H1 (cell line): ENCODE data around the gene PCDHB15. TPM values are rescaled to one million over a fixed set of nuclear protein-coding genes. Genes with fewer than 3 reads are reported as not detected.

ENCODE experiments used
- CTCF ChIA-PET: fragments of 300-600 bp; sonication (Branson Sonifier 250); formaldehyde crosslinking; loops from one replicate; lab custom pipeline; 2021; ENCODE audit not compliant: partially characterized antibody; lab: Charles Lee
- POLR2A ChIA-PET: fragments of 300-600 bp; sonication (Branson Sonifier 250); formaldehyde crosslinking; loops from one replicate; lab custom pipeline; 2021; ENCODE audit warnings: inconsistent platforms; ENCODE audit not compliant: partially characterized antibody; lab: Charles Lee
- DNase-seq, 2 experiments: peaks; one replicate each; pipeline versions ENCODE4 v3.0.0 to v3.0.0-alpha.2; 2010 to 2022; ENCODE audit warnings: low spot score in 2 of 2, low read depth in 1 of 2, mixed read lengths in 1 of 2
- FAIRE-seq: peaks from 2 replicates; lab custom pipeline; 2011; peaks lifted over from hg19 to GRCh38; lab: Jason Lieb, UNC
- H2AFZ ChIP-seq: 2 replicates; pipeline ENCODE4 v1.8.1; 2012; ENCODE audit warnings: low read length, inconsistent platforms
- H2AK5ac ChIP-seq: 2 replicates; pipeline ENCODE4 v1.6.1; 2013; ENCODE audit warnings: low read depth, low read length
- H2BK120ac ChIP-seq: replicated peaks from 2 replicates; pipeline ENCODE3; 2013; ENCODE audit warnings: low read depth, low read length, inconsistent platforms
- H2BK12ac ChIP-seq: 2 replicates; pipeline ENCODE4 v1.6.1; 2013; ENCODE audit warnings: low read depth, low read length
- H2BK15ac ChIP-seq: 2 replicates; pipeline ENCODE4 v1.6.1; 2013; ENCODE audit warnings: low read length
- H2BK20ac ChIP-seq: 2 replicates; pipeline ENCODE4 v1.6.1; 2013; ENCODE audit warnings: low read length
- H2BK5ac ChIP-seq: 2 replicates; pipeline ENCODE4 v1.6.1; 2013; ENCODE audit warnings: low read depth, low read length
- H3K14ac ChIP-seq: 2 replicates; pipeline ENCODE4 v1.6.1; 2013; ENCODE audit warnings: inconsistent platforms; ENCODE audit not compliant: insufficient read length
- H3K18ac ChIP-seq: 2 replicates; pipeline ENCODE4 v1.6.1; 2013; ENCODE audit warnings: low read length; ENCODE audit errors: extremely low read depth
- H3K23ac ChIP-seq: 2 replicates; pipeline ENCODE4 v1.6.1; 2013; ENCODE audit warnings: inconsistent platforms; ENCODE audit not compliant: insufficient read length
- H3K23me2 ChIP-seq: 2 replicates; pipeline ENCODE4 v1.6.1; 2013; ENCODE audit warnings: low read depth, low read length
- H3K27ac ChIP-seq: 2 replicates; pipeline ENCODE4 v1.6.1; 2011; ENCODE audit warnings: low read depth, low read length, inconsistent platforms
- H3K27me3 ChIP-seq, 4 experiments: replicated peaks in 1 of 4; 1 replicate in 1 of 4; 2 replicates in 3 of 4; pipeline versions ENCODE4 v1.6.1 to v1.8.1; 2011 to 2013; ENCODE audit warnings: low read length in 3 of 4, mild to moderate bottlenecking in 3 of 4, inconsistent platforms in 2 of 4, mixed read lengths in 2 of 4, moderate library complexity in 1 of 4; ENCODE audit not compliant: control insufficient read depth in 3 of 4, insufficient read depth in 3 of 4; ENCODE audit errors: extremely low read depth in 1 of 4
- H3K36me3 ChIP-seq, 4 experiments: 2 replicates each; pipeline versions ENCODE4 v1.6.1 to v1.8.1; 2011 to 2013; ENCODE audit warnings: mild to moderate bottlenecking in 4 of 4, low read length in 3 of 4, moderate library complexity in 2 of 4, control low read depth in 1 of 4, inconsistent platforms in 1 of 4; ENCODE audit not compliant: insufficient read depth in 4 of 4, control insufficient read depth in 2 of 4
- H3K4ac ChIP-seq: replicated peaks from 2 replicates; pipeline ENCODE3; 2013; ENCODE audit warnings: low read length, low read depth, mixed read lengths, inconsistent platforms; ENCODE audit not compliant: insufficient read length
- H3K4me1 ChIP-seq, 4 experiments: replicated peaks in 1 of 4; 1 replicate in 1 of 4; 2 replicates in 3 of 4; pipeline versions ENCODE4 v1.6.1 to v1.8.1; 2011 to 2013; ENCODE audit warnings: low read length in 3 of 4, inconsistent platforms in 2 of 4, mixed read lengths in 1 of 4; ENCODE audit not compliant: insufficient read depth in 4 of 4, control insufficient read depth in 3 of 4
- H3K4me2 ChIP-seq, 2 experiments: 2 replicates each; pipeline versions ENCODE4 v1.6.1 to v1.8.1; 2011 to 2013; ENCODE audit warnings: low read depth in 2 of 2, low read length in 2 of 2, control low read depth in 1 of 2, inconsistent platforms in 1 of 2, mild to moderate bottlenecking in 1 of 2; ENCODE audit not compliant: insufficient read depth in 1 of 2
- H3K4me3 ChIP-seq, 4 experiments: fragments of 200-600, 300-600 bp in 1 of 4; sonication (generic), shearing (Covaris generic), sonication (Bioruptor Twin) in 1 of 4; 2 replicates each; pipeline versions ENCODE4 v1.5.1 to v1.8.1; 2011 to 2016; ENCODE audit warnings: low read length in 4 of 4, low read depth in 3 of 4, control low read depth in 2 of 4, inconsistent platforms in 2 of 4, mild to moderate bottlenecking in 2 of 4, mixed read lengths in 1 of 4, moderate library complexity in 1 of 4; ENCODE audit not compliant: insufficient read depth in 2 of 4; ENCODE audit errors: extremely low read depth in 1 of 4
- H3K56ac ChIP-seq: replicated peaks from 2 replicates; pipeline ENCODE3; 2013; ENCODE audit warnings: low read depth, mild to moderate bottlenecking, mixed read lengths, low read length, inconsistent platforms; ENCODE audit not compliant: insufficient read length
- H3K79me1 ChIP-seq: 2 replicates; pipeline ENCODE4 v1.6.1; 2013; ENCODE audit warnings: low read depth, low read length, control low read depth
- H3K79me2 ChIP-seq, 2 experiments: 2 replicates each; pipeline versions ENCODE4 v1.6.1 to v1.8.1; 2012 to 2013; ENCODE audit warnings: low read length in 2 of 2, mild to moderate bottlenecking in 2 of 2, inconsistent platforms in 1 of 2; ENCODE audit not compliant: insufficient read depth in 2 of 2, control insufficient read depth in 1 of 2
- H3K9ac ChIP-seq, 4 experiments: replicated peaks in 1 of 4; 1 replicate in 1 of 4; 2 replicates in 3 of 4; pipeline versions ENCODE4 v1.6.1 to v1.8.1; 2011 to 2013; ENCODE audit warnings: low read depth in 3 of 4, low read length in 3 of 4, control low read depth in 2 of 4, mild to moderate bottlenecking in 2 of 4, moderate library complexity in 2 of 4, inconsistent platforms in 1 of 4; ENCODE audit errors: extremely low read depth in 1 of 4
- H3K9me3 ChIP-seq, 2 experiments: 2 replicates each; pipeline versions ENCODE4 v1.6.1 to v1.8.1; 2012 to 2013; ENCODE audit warnings: mild to moderate bottlenecking in 2 of 2, moderate library complexity in 2 of 2, control low read depth in 1 of 2, inconsistent platforms in 1 of 2, low read depth in 1 of 2, low read length in 1 of 2, mixed read lengths in 1 of 2; ENCODE audit not compliant: insufficient read depth in 2 of 2
- H4K20me1 ChIP-seq, 2 experiments: replicated peaks in 1 of 2; 2 replicates each; pipeline versions ENCODE3 to v1.8.1; 2011 to 2013; ENCODE audit warnings: inconsistent platforms in 2 of 2, low read length in 2 of 2, mild to moderate bottlenecking in 1 of 2; ENCODE audit not compliant: insufficient read depth in 2 of 2, control insufficient read depth in 1 of 2
- H4K5ac ChIP-seq: 2 replicates; pipeline ENCODE4 v1.6.1; 2013; ENCODE audit warnings: low read length, low read depth, mixed read lengths, inconsistent platforms; ENCODE audit not compliant: insufficient read length
- H4K8ac ChIP-seq: 2 replicates; pipeline ENCODE4 v1.8.0; 2013; ENCODE audit warnings: mild to moderate bottlenecking, moderate library complexity, low read length, inconsistent platforms; ENCODE audit not compliant: insufficient read depth; ENCODE audit errors: extremely low read depth
- H4K91ac ChIP-seq: replicated peaks from 2 replicates; pipeline ENCODE3; 2013; ENCODE audit warnings: low read length, mixed read lengths, inconsistent platforms; ENCODE audit not compliant: insufficient read length
- CREB1 ChIP-seq: IDR thresholded peaks from 2 replicates; pipeline ENCODE4 v1.6.1; 2012; ENCODE audit warnings: inconsistent platforms
- CTCF ChIP-seq, 3 experiments: IDR thresholded peaks; 1 replicate in 2 of 3; 2 replicates in 1 of 3; pipeline versions ENCODE4 v1.5.1 to v1.6.1; 2011; ENCODE audit warnings: low read length in 3 of 3, mild to moderate bottlenecking in 3 of 3, inconsistent platforms in 2 of 3, low read depth in 1 of 3, moderate library complexity in 1 of 3; ENCODE audit not compliant: insufficient read depth in 1 of 3; ENCODE audit errors: control extremely low read depth in 1 of 3
- JUND ChIP-seq: IDR thresholded peaks from 2 replicates; pipeline ENCODE4 v1.6.1; 2011; ENCODE audit warnings: mild to moderate bottlenecking, improper control_type of control experiment, low read length
- RAD21 ChIP-seq, 2 experiments: IDR thresholded peaks in 1 of 2; conservative IDR thresholded peaks in 1 of 2; 2 replicates each; pipeline ENCODE4 v1.6.1; 2011; ENCODE audit warnings: low read depth in 2 of 2, low read length in 2 of 2, improper control_type of control experiment in 1 of 2, inconsistent platforms in 1 of 2, mild to moderate bottlenecking in 1 of 2, moderate library complexity in 1 of 2
- WGBS, 2 experiments: shearing (Covaris generic) in 1 of 2; methylation state at CpG; one replicate each; pipeline versions ENCODE4 v1.1.6 to v1.1.7; 2013 to 2015; ENCODE audit warnings: low lambda C conversion rate in 2 of 2, mixed read lengths in 2 of 2, inconsistent platforms in 1 of 2, low coverage in 1 of 2, missing lambda C conversion rate in 1 of 2; ENCODE audit not compliant: insufficient replicate concordance in 2 of 2, insufficient coverage in 1 of 2, insufficient read length in 1 of 2; ENCODE audit errors: extremely low coverage in 1 of 2, missing lambda C conversion rate in 1 of 2; 5-methylcytosine and 5-hydroxymethylcytosine counted together
- polyA plus RNA-seq, 7 experiments: library from polyadenylated mRNA; depleted of rRNA in 3 of 7; stranded (reverse) in 5 of 7; unstranded in 2 of 7; fragments of >200 nt in 5 of 7; fragments of 200-250 nt in 2 of 7; gene quantifications; 1 replicate in 5 of 7; 2 replicates in 1 of 7; 4 replicates in 1 of 7; pipeline versions ENCODE4 v1.2.1 to v1.2.3, GENCODE V29; 2011 to 2013; ENCODE audit warnings: missing spikeins in 2 of 7, mixed read lengths in 2 of 7
- total RNA-seq: library from RNA; stranded (reverse); fragmentation: NEBNext Ultra II Directional; extraction: Animal tissue kit (Norgen Biotek cat#: 25700); gene quantifications from 2 replicates; pipeline ENCODE4 v1.2.1, GENCODE V29; 2021

Gene PCDHB15
- total and polyA plus RNA-seq, 2 of the 8 experiments (the other 6 are each of a cell fraction or from before 2014, with no cell fraction given), result 2.8 to 4.0 TPM

DNA sequence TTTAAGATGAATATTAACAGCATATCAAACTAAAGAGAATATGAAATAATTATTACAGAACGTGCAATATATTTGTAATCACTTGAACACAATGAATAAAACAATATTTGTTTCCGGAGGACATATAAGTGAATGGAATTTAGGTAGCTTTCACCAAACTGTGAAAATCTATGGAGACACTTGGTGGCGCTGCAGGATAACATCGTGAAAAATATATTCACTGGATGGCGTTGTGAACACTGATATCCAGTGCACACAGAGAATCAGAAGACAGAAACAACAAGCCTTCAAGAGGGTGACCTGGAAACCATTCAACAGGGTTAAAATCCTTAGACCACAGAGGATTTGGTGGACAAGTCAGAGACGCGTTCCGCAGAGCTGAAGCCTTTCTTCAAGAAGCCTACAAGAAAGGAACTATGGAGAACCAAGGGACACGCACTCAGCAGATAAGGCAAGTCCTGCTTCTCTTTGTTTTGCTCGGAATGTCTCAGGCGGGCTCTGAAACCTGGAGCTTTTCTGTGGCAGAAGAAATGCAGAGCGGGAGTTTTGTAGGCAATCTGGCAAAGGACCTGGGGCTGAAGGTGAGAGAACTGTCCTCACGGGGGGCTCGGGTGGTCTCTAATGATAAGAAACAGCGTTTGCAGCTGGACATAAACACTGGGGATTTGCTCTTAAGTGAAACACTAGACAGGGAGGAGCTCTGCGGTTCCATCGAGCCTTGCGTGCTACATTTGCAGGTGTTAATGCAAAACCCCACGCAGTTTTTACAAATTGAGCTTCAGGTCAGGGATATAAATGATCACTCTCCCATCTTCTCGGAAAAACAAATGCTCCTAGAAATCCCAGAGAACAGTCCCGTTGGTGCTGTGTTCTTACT, 45.6 kb upstream of the PCDHB15 start, which contains the start of gene PCDHB11:
Gene PCDHB11, plus strand, starts transcription at position 269 of the 877 bp plus-strand sequence. Its CDS starts 148 bp downstream, at position 417.
- DNase-seq, result no peak
- Histone ChIP-seq H2BK20ac (no peak within 1 kb of the TSS), H4K8ac (peak within 1 kb of the TSS; percentile 31; the same call in 1 of the 2 replicates), H4K91ac (no peak within 1 kb of the TSS), H3K18ac (no peak within 1 kb of the TSS), H3K56ac (no peak within 1 kb of the TSS), H2AK5ac (no peak within 1 kb of the TSS), H3K9me3 (peaks cover 6 to 11% of the 10 kb centered on the region in 2 experiments; a peak in 2 of 4 replicates), H3K9ac (peak within 1 kb of the TSS in 1 of 4 experiments; percentile 9; a peak in 1 of 7 replicates), H3K4me1 (no peaks in the 10 kb centered on the region), H2BK15ac (no peak within 1 kb of the TSS), H3K79me1 (no peaks in the 10 kb centered on the region), H3K23me2 (no peaks in the 10 kb centered on the region), H4K5ac (no peak within 1 kb of the TSS), H3K36me3 (no peaks in the 10 kb centered on the region), H3K23ac (no peak within 1 kb of the TSS), H3K27me3 (no peaks in the 10 kb centered on the region), H4K20me1 (no peaks in the 10 kb centered on the region), H3K4ac (no peak within 1 kb of the TSS), H3K79me2 (no peaks in the 10 kb centered on the region), H3K4me3 (peak within 1 kb of the TSS in 1 of 4 experiments; percentile 25; a peak in 2 of 8 replicates), H3K4me2 (peak within 1 kb of the TSS; percentile 25 to 31; a peak in 2 of 4 replicates), H2BK5ac (no peak within 1 kb of the TSS), H3K14ac (no peak within 1 kb of the TSS), H2BK12ac (no peak within 1 kb of the TSS), H2BK120ac (no peak within 1 kb of the TSS), H2AFZ (peak within 1 kb of the TSS; percentile 98), H3K27ac (no peak within 1 kb of the TSS)
- ChIA-PET POLR2A (interaction anchor here (1.4 kb wide), 1 partner anchor 10 kb away, joined by 3 read pairs; no protein-coding TSS in a partner anchor), CTCF (interaction anchor here (0.7 to 6.0 kb wide), 64 partner anchors 9 to 392 kb away, joined by 3 to 39 read pairs (median 5); partner anchors contain the start of genes PCDHA4, PCDHB10, PCDHB12 and PCDHB13)
- peak; percentile 93 for FAIRE-seq
- 72% methylated on average over 21 of the region's 21 CpGs; no CpG with 5 or more reads in 1 of the 2 experiments for WGBS, 2 experiments
- TF ChIP-seq RAD21 (IDR thresholded peaks at IDR 0.05 in 1 of 2, conservative IDR thresholded peaks at IDR 0.05 in 1 of 2; ENCODE audit: low read depth in 2 of 2, low read length in 2 of 2) (peak; percentile 68 to 73), JUND (no peak), CTCF (IDR thresholded peaks at IDR 0.05; ENCODE audit: control extremely low read depth in 1 of 3, insufficient read depth in 1 of 3, low read depth in 1 of 3, low read length in 3 of 3) (peak in 2 of 3 experiments; percentile 55 to 66; a peak in 3 of 4 replicates), CREB1 (no peak)
